ENCODE results near the gene DPF1.

Gene DPF1

DNA sequence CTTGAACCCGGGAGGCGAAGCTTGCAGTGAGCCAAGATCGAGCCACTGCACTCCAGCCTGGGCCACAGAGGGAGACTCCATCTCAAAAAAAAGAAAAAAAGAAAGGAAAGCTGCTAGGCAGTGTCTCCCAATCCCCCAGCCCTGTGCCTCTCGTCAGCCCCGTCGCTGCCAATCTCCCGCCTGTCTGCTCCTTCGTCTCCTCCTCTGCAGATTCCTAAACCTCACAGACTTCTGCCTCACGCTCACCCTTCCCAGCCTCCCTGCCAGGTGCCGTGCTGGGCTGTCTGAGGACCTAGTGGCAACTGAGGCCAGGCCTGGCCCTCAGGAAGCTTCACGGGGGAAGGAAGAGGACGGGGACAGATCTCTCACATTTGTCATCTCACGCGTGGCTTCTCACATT, 21.5 kb downstream of the DPF1 start:
- H3K27ac ChIP-seq (ENCODE audit: low read length), result no peak overlapping the region
- H4K20me1 ChIP-seq (ENCODE audit: insufficient read depth, low read length), result no peaks in the 10 kb centered on the region
- H3K79me2 ChIP-seq (ENCODE audit: low read length), result no peaks in the 10 kb centered on the region
- H3K9me3 ChIP-seq (replicated peaks; ENCODE audit: insufficient read depth, low read length), result no peaks in the 10 kb centered on the region
- H2AFZ ChIP-seq (ENCODE audit: low read length), result no peak overlapping the region
- no peak overlapping the region for H3K4me3 ChIP-seq (ENCODE audit: low read length)
- H3K27me3 ChIP-seq (replicated peaks; ENCODE audit: insufficient read depth, low read length), result no peaks in the 10 kb centered on the region
- no peaks in the 10 kb centered on the region for H3K4me1 ChIP-seq (ENCODE audit: low read length)
- TF ChIP-seq EZH2 (optimal IDR thresholded peaks at IDR 0.05; ENCODE audit: low read depth, low read length) (no peak), EZH2phosphoT487 (IDR thresholded peaks at IDR 0.05; ENCODE audit: low read length) (no peak)
- H3K9me2 ChIP-seq (replicated peaks; ENCODE audit: insufficient read depth, low read length), result no peaks in the 10 kb centered on the region
- no peak overlapping the region for H3K9ac ChIP-seq (ENCODE audit: low read length)
- H3F3A ChIP-seq (ENCODE audit: insufficient read depth, low read length), result no peaks in the 10 kb centered on the region
- no peaks in the 10 kb centered on the region for H3K36me3 ChIP-seq (replicated peaks; ENCODE audit: insufficient read depth, low read length)
- DNase-seq, result no peak
- no peak overlapping the region for H3K4me2 ChIP-seq (ENCODE audit: low read depth, low read length)

DNA sequence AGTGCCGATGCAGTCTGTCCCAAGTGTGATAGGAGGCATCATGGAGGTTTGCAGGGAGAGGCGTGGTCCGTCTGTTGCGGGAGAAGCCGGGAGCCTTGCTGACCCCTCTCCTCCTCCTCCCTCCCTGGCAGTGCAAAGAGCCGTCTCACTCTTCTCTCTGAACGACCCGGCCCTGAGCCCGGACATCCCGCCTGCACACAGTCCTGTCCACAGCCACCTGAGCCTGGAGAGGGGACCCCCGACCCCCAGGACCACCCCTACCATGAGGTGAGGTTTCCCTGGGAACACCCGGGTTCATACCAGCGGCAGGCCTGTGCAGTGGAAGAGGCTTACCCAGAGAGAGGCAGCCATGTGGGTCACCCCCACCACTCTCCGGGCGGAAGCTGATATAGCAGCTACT, 22.3 kb downstream of the DPF1 start:
- H3F3A ChIP-seq (ENCODE audit: insufficient read depth, low read length), result no peaks in the 10 kb centered on the region
- no peaks in the 10 kb centered on the region for H3K4me1 ChIP-seq (ENCODE audit: low read length)
- H3K27me3 ChIP-seq (replicated peaks; ENCODE audit: insufficient read depth, low read length), result no peaks in the 10 kb centered on the region
- H3K9me2 ChIP-seq (replicated peaks; ENCODE audit: insufficient read depth, low read length), result no peaks in the 10 kb centered on the region
- H3K9me3 ChIP-seq (replicated peaks; ENCODE audit: insufficient read depth, low read length), result no peaks in the 10 kb centered on the region
- H3K79me2 ChIP-seq (ENCODE audit: low read length), result no peaks in the 10 kb centered on the region
- H3K27ac ChIP-seq (ENCODE audit: low read length), result no peak overlapping the region
- H3K4me2 ChIP-seq (ENCODE audit: low read depth, low read length), result no peak overlapping the region
- H2AFZ ChIP-seq (ENCODE audit: low read length), result no peak overlapping the region
- H4K20me1 ChIP-seq (ENCODE audit: insufficient read depth, low read length), result no peaks in the 10 kb centered on the region
- TF ChIP-seq, protein P1, sequence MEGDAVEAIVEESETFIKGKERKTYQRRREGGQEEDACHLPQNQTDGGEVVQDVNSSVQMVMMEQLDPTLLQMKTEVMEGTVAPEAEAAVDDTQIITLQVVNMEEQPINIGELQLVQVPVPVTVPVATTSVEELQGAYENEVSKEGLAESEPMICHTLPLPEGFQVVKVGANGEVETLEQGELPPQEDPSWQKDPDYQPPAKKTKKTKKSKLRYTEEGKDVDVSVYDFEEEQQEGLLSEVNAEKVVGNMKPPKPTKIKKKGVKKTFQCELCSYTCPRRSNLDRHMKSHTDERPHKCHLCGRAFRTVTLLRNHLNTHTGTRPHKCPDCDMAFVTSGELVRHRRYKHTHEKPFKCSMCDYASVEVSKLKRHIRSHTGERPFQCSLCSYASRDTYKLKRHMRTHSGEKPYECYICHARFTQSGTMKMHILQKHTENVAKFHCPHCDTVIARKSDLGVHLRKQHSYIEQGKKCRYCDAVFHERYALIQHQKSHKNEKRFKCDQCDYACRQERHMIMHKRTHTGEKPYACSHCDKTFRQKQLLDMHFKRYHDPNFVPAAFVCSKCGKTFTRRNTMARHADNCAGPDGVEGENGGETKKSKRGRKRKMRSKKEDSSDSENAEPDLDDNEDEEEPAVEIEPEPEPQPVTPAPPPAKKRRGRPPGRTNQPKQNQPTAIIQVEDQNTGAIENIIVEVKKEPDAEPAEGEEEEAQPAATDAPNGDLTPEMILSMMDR (IDR thresholded peaks at IDR 0.05; ENCODE audit: low read length), result no peak
- no peak for TF ChIP-seq EZH2phosphoT487 (IDR thresholded peaks at IDR 0.05; ENCODE audit: low read length)
- TF ChIP-seq EZH2 (optimal IDR thresholded peaks at IDR 0.05; ENCODE audit: low read depth, low read length), result no peak
- H3K9ac ChIP-seq (ENCODE audit: low read length), result no peak overlapping the region
- no peak overlapping the region for H3K4me3 ChIP-seq (ENCODE audit: low read length)
- H3K36me3 ChIP-seq (replicated peaks; ENCODE audit: insufficient read depth, low read length), result no peaks in the 10 kb centered on the region
- DNase-seq, result no peak

DNA sequence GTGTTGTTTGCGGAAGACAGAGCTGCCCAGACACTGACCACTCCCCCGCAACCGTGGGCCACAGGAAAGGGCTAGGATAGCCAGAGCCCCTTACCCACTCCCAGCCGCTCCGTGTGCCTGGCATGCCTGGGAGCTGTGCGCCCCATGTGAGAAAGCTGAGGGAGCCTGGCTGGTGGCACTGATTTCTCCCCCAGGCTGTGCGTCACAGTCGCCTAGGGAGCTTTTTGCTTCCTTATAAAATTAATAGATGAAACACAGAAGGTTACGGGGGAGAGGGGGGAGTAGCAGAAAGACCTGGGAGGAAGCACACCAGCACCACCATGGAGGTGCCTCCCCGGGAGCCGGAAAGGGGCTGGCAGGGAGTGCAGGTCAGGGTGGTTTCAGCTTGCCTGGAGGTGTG, 24.7 kb downstream of the DPF1 start:
- no peak overlapping the region for H3K27ac ChIP-seq (ENCODE audit: low read length)
- DNase-seq, result no peak
- TF ChIP-seq EZH2phosphoT487 (IDR thresholded peaks at IDR 0.05; ENCODE audit: low read length) (no peak), EZH2 (optimal IDR thresholded peaks at IDR 0.05; ENCODE audit: low read depth, low read length) (no peak)
- TF ChIP-seq, protein P1 (IDR thresholded peaks at IDR 0.05; ENCODE audit: low read length), result no peak

DNA sequence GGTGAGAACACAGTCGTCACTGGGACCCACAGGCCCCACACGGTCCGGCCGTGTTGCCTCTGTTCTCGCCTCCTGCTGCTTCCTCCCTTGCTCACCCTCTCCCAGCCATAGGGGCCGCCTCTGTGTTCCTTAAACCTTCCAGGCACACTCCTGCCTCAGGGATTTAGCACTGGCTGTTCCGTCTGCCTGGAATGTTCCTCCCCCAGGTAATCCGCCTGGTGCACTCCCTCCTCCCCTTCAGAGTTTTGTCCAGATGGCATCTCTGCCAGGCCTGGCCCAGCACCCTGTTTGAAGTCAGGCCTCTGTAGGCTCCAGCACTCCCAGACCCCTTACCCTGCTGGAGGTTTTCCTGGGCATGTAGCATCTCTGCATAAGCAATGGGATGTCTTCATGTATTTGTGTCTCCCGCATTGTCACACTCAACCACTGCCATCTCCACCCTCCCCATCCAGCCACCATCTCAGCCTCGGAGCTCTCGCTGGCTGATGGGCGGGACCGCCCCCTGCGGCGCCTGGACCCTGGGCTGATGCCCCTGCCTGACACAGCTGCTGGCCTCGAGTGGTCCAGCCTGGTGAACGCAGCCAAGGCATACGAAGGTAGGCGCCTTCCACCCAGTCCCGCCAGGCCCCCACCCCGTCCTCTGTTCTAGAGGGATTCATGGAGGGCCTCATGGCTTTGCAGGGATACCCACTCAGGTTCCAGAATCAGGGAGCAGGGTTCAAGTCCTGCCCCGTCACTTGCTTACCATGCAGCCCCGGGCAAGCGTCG, 25.9 kb downstream of the DPF1 start:
- H3K9ac ChIP-seq (ENCODE audit: low read length), result no peak overlapping the region
- H3K4me3 ChIP-seq (ENCODE audit: low read length), result no peak overlapping the region
- H3K27me3 ChIP-seq (replicated peaks; ENCODE audit: insufficient read depth, low read length), result no peaks in the 10 kb centered on the region
- H3K4me2 ChIP-seq (ENCODE audit: low read depth, low read length), result no peak overlapping the region
- no peaks in the 10 kb centered on the region for H4K20me1 ChIP-seq (ENCODE audit: insufficient read depth, low read length)
- no peak overlapping the region for H3K27ac ChIP-seq (ENCODE audit: low read length)
- no peaks in the 10 kb centered on the region for H3K9me3 ChIP-seq (replicated peaks; ENCODE audit: insufficient read depth, low read length)
- no peak for TF ChIP-seq EZH2 (optimal IDR thresholded peaks at IDR 0.05; ENCODE audit: low read depth, low read length)
- no peak for TF ChIP-seq EZH2phosphoT487 (IDR thresholded peaks at IDR 0.05; ENCODE audit: low read length)
- TF ChIP-seq, protein P1 (IDR thresholded peaks at IDR 0.05; ENCODE audit: low read length), result no peak
- no peaks in the 10 kb centered on the region for H3K4me1 ChIP-seq (ENCODE audit: low read length)
- no peaks in the 10 kb centered on the region for H3F3A ChIP-seq (ENCODE audit: insufficient read depth, low read length)
- no peak for DNase-seq
- no peaks in the 10 kb centered on the region for H3K9me2 ChIP-seq (replicated peaks; ENCODE audit: insufficient read depth, low read length)
- no peaks in the 10 kb centered on the region for H3K36me3 ChIP-seq (replicated peaks; ENCODE audit: insufficient read depth, low read length)
- no peaks in the 10 kb centered on the region for H3K79me2 ChIP-seq (ENCODE audit: low read length)
- H2AFZ ChIP-seq (ENCODE audit: low read length), result no peak overlapping the region

More for the DNA sequence above, 24.7 kb downstream of the DPF1 start:
- Histone ChIP-seq H3K27me3 (replicated peaks; ENCODE audit: insufficient read depth, low read length) (no peaks in the 10 kb centered on the region), H2AFZ (ENCODE audit: low read length) (no peak overlapping the region), H3K4me2 (ENCODE audit: low read depth, low read length) (no peak overlapping the region), H3K9me2 (replicated peaks; ENCODE audit: insufficient read depth, low read length) (no peaks in the 10 kb centered on the region), H3K36me3 (replicated peaks; ENCODE audit: insufficient read depth, low read length) (no peaks in the 10 kb centered on the region), H3F3A (ENCODE audit: insufficient read depth, low read length) (no peaks in the 10 kb centered on the region), H3K4me1 (ENCODE audit: low read length) (no peaks in the 10 kb centered on the region), H3K9ac (ENCODE audit: low read length) (no peak overlapping the region), H3K9me3 (replicated peaks; ENCODE audit: insufficient read depth, low read length) (no peaks in the 10 kb centered on the region), H4K20me1 (ENCODE audit: insufficient read depth, low read length) (no peaks in the 10 kb centered on the region), H3K4me3 (ENCODE audit: low read length) (no peak overlapping the region), H3K79me2 (ENCODE audit: low read length) (no peaks in the 10 kb centered on the region)
